Caco-2 (cell line): ENCODE measurements around the gene DYNC2H1. TPM values are rescaled to one million over a fixed set of nuclear protein-coding genes. Genes with fewer than 3 reads are reported as not detected.

Experiments
- BruUV-seq: library from RNA; stranded (reverse); fragments of 400-500 nt; replicated peaks from 2 replicates; lab custom pipeline; 2021; lab: Mats Ljungman, UMichigan
- CTCF ChIA-PET: fragments of 300-600 bp; sonication (Branson Sonifier 250); formaldehyde crosslinking; loops from one replicate; lab custom pipeline; 2022; ENCODE audit warnings: antibody characterized with exemption; lab: Charles Lee
- POLR2A ChIA-PET: fragments of 300-600 bp; sonication (Branson Sonifier 250); formaldehyde crosslinking; loops from one replicate; lab custom pipeline; 2022; ENCODE audit warnings: antibody characterized with exemption; lab: Charles Lee
- DNase-seq, 2 experiments: peaks; one replicate each; pipeline versions ENCODE4 v3.0.0 to v3.0.0-alpha.2; 2020 to 2022
- H3K27me3 ChIP-seq: replicated peaks from 2 replicates; pipeline ENCODE4 v1.6.0; 2011; ENCODE audit warnings: low read length; ENCODE audit not compliant: control insufficient read depth, insufficient read depth
- H3K36me3 ChIP-seq: 2 replicates; pipeline ENCODE4 v1.5.1; 2011; ENCODE audit warnings: low read length; ENCODE audit not compliant: control insufficient read depth, insufficient read depth
- H3K4me1 ChIP-seq: fragments of 250-450 bp; sonication (Bioruptor Pico); 2 replicates; pipeline ENCODE4 v1.5.1; 2020; ENCODE audit warnings: mild to moderate bottlenecking
- H3K4me3 ChIP-seq: 2 replicates; pipeline ENCODE4 v1.5.1; 2011; ENCODE audit warnings: low read depth, mild to moderate bottlenecking, control low read depth, low read length
- H3K9me3 ChIP-seq: fragments of 250-450 bp; sonication (Bioruptor Pico); 2 replicates; pipeline ENCODE4 v1.5.1; 2020; ENCODE audit warnings: mild to moderate bottlenecking, moderate library complexity
- H3K27ac Mint-ChIP-seq: one replicate; pipeline ENCODE4 v1.8.0; 2022; ENCODE audit warnings: mixed read lengths; ENCODE audit not compliant: unreplicated experiment
- H3K27me3 Mint-ChIP-seq: one replicate; pipeline ENCODE4 v1.8.0; 2022; ENCODE audit warnings: mixed read lengths; ENCODE audit not compliant: insufficient read depth, unreplicated experiment
- H3K36me3 Mint-ChIP-seq: one replicate; pipeline ENCODE4 v1.8.0; 2022; ENCODE audit warnings: mild to moderate bottlenecking, mixed read lengths; ENCODE audit not compliant: insufficient read depth, unreplicated experiment
- H3K4me1 Mint-ChIP-seq: one replicate; pipeline ENCODE4 v1.8.0; 2022; ENCODE audit warnings: low read depth, mixed read lengths; ENCODE audit not compliant: unreplicated experiment
- H3K4me3 Mint-ChIP-seq: one replicate; pipeline ENCODE4 v1.8.0; 2022; ENCODE audit warnings: mild to moderate bottlenecking, moderate library complexity, mixed read lengths; ENCODE audit not compliant: unreplicated experiment
- H3K9me3 Mint-ChIP-seq: one replicate; pipeline ENCODE4 v1.8.0; 2022; ENCODE audit warnings: mixed read lengths; ENCODE audit not compliant: unreplicated experiment
- CTCF ChIP-seq, 2 experiments: fragments of 200-600 bp in 1 of 2; IDR thresholded peaks; 1 replicate in 1 of 2; 2 replicates in 1 of 2; pipeline versions ENCODE4 v1.5.1 to v1.8.0; 2011 to 2022; ENCODE audit warnings: antibody characterized with exemption in 1 of 2, control low read depth in 1 of 2, inconsistent platforms in 1 of 2, low read depth in 1 of 2, low read length in 1 of 2, mild to moderate bottlenecking in 1 of 2, moderate library complexity in 1 of 2; ENCODE audit not compliant: insufficient read depth in 1 of 2, severe bottlenecking in 1 of 2, unreplicated experiment in 1 of 2
- intact Hi-C: fragments of 100-400 bp; cut with micrococcal nuclease; formaldehyde crosslinking; loops from one replicate; pipeline ENCODE4 v1.10.0; 2022; ENCODE audit not compliant: unreplicated experiment
- total RNA-seq: library from RNA; stranded (reverse); gene quantifications from 2 replicates; pipeline ENCODE4 v1.2.3, GENCODE V29; 2022

DYNC2H1 gene
- total RNA-seq, 1 experiment from 2014 or later, result 6.5 TPM

DNA sequence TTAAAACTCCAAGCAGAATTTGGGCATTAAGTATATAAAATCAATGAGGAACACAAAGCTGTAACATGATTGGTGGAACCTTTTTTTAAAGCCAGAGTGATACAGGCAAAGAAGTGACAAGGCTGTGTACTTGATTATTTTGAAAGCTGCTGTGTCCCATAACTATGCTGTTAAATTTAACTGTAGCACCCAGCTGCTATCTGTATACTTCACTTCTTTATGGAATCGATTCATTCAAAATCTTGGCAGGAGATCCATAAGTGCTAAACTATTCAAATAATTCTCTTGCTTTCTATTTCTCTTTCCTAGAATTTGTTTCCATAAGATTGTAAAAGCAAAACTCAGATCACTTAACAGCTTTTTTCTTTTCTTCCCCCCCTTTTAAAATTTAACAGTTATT lies 231.7 kb downstream of the DYNC2H1 start:
- TF ChIP-seq CTCF (IDR thresholded peaks at IDR 0.05; ENCODE audit: insufficient read depth in 1 of 2, low read depth in 1 of 2, low read length in 1 of 2, severe bottlenecking in 1 of 2, unreplicated experiment in 1 of 2), result no peak
- Histone ChIP-seq H3K36me3 (no peaks in the 10 kb centered on the region), H3K4me3 (no peak overlapping the region), H3K9me3 (no peaks in the 10 kb centered on the region), H3K27me3 (no peaks in the 10 kb centered on the region), H3K4me1 (no peaks in the 10 kb centered on the region)
- H3K4me1 Mint-ChIP-seq, result no peaks in the 10 kb centered on the region
- no peak for DNase-seq
- H3K36me3 Mint-ChIP-seq, result no peaks in the 10 kb centered on the region
- intact Hi-C loops, result no loop called here
- ChIA-PET POLR2A (no interaction called here), CTCF (no interaction called here)
- H3K27ac Mint-ChIP-seq, result no peak overlapping the region
- no peak overlapping the region for H3K4me3 Mint-ChIP-seq
- BruUV-seq, result no TSS peak
- no peaks in the 10 kb centered on the region for H3K9me3 Mint-ChIP-seq
- no peaks in the 10 kb centered on the region for H3K27me3 Mint-ChIP-seq

DNA sequence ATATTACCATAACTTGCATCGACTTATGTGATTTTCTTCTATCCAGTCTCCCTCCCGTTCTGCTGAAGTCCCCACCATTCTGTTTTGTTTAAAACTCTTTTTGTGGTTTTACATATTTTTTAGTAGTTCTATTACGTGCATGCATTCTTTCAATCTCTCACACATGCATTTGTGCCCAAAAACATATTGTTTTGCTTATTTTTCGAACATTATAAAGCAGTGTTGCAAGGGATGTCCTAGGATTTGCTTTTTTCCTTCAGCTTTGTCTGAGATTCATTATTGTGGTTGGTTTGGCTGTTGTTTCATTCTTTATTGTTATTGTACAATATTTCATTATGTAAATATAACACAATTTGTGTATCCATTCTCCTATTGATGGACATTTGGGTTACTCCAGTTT lies 235.7 kb downstream of the DYNC2H1 start:
- no peak overlapping the region for H3K27ac Mint-ChIP-seq
- H3K9me3 Mint-ChIP-seq, result peaks cover 8% of the 10 kb centered on the region
- no peaks in the 10 kb centered on the region for H3K36me3 Mint-ChIP-seq
- H3K27me3 ChIP-seq, result no peaks in the 10 kb centered on the region
- H3K4me3 Mint-ChIP-seq, result no peak overlapping the region
- no peak for DNase-seq
- H3K27me3 Mint-ChIP-seq, result no peaks in the 10 kb centered on the region
- no peaks in the 10 kb centered on the region for H3K4me1 ChIP-seq
- POLR2A ChIA-PET, result no interaction called here
- H3K4me3 ChIP-seq, result no peak overlapping the region
- no peaks in the 10 kb centered on the region for H3K4me1 Mint-ChIP-seq
- BruUV-seq, result no TSS peak
- H3K9me3 ChIP-seq, result no peaks in the 10 kb centered on the region
- intact Hi-C loops, result no loop called here
- CTCF ChIA-PET, result no interaction called here
- TF ChIP-seq CTCF (IDR thresholded peaks at IDR 0.05; ENCODE audit: insufficient read depth in 1 of 2, low read depth in 1 of 2, low read length in 1 of 2, severe bottlenecking in 1 of 2, unreplicated experiment in 1 of 2), result no peak
- no peaks in the 10 kb centered on the region for H3K36me3 ChIP-seq

DNA sequence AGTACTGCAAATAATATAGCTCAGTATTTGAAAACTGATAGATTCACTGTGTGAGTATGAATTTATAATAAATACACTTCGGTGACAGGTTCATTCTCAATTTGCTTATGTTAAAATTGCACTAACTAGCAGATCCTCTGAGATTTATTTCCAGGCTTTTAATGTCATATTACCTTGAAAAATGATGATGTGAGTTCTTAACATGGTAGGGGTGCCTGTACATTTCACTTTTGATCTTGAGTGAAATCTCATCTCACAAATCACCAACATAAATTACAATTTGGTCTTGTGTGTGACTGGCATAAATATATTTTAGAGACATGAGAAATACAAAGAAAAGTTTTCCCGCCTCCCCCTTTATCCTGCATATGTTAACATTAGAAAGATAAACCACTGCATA lies 240.4 kb downstream of the DYNC2H1 start:
- intact Hi-C loops, result no loop called here
- no peaks in the 10 kb centered on the region for H3K36me3 Mint-ChIP-seq
- TF ChIP-seq CTCF (IDR thresholded peaks at IDR 0.05; ENCODE audit: insufficient read depth in 1 of 2, low read depth in 1 of 2, low read length in 1 of 2, severe bottlenecking in 1 of 2, unreplicated experiment in 1 of 2), result no peak
- H3K4me3 Mint-ChIP-seq, result no peak overlapping the region
- peaks cover 8% of the 10 kb centered on the region for H3K9me3 Mint-ChIP-seq
- ChIA-PET POLR2A (no interaction called here), CTCF (no interaction called here)
- no peaks in the 10 kb centered on the region for H3K27me3 ChIP-seq
- no peaks in the 10 kb centered on the region for H3K27me3 Mint-ChIP-seq
- H3K4me3 ChIP-seq, result no peak overlapping the region
- H3K4me1 ChIP-seq, result no peaks in the 10 kb centered on the region
- no peaks in the 10 kb centered on the region for H3K4me1 Mint-ChIP-seq
- no peak for DNase-seq
- H3K36me3 ChIP-seq, result no peaks in the 10 kb centered on the region
- no peak overlapping the region for H3K27ac Mint-ChIP-seq
- no peaks in the 10 kb centered on the region for H3K9me3 ChIP-seq
- BruUV-seq, result no TSS peak
